Activated naive CD8-positive, alpha-beta T cell treated with anti-CD3 and anti-CD28 coated beads for 36 hours (primary cell): ENCODE results near the gene MAP1B. TPM values are rescaled to one million over a fixed set of nuclear protein-coding genes. Genes with fewer than 3 reads are reported as not detected.
A peak's percentile ranks its signal among the peaks of the same experiment; 100 is the strongest.

Source experiments
- DNase-seq: peaks from one replicate; pipeline ENCODE4 v3.0.0; 2021
- H3K27ac Mint-ChIP-seq: one replicate; pipeline ENCODE4 v1.8.0; 2022; ENCODE audit warnings: mild to moderate bottlenecking, moderate library complexity, mixed read lengths
- H3K27me3 Mint-ChIP-seq: one replicate; pipeline ENCODE4 v1.8.0; 2022; ENCODE audit warnings: mild to moderate bottlenecking, mixed read lengths
- H3K36me3 Mint-ChIP-seq: one replicate; pipeline ENCODE4 v1.8.0; 2021; ENCODE audit warnings: mild to moderate bottlenecking, mixed read lengths
- H3K4me1 Mint-ChIP-seq: one replicate; pipeline ENCODE4 v1.8.0; 2021; ENCODE audit warnings: mixed read lengths
- H3K4me3 Mint-ChIP-seq: one replicate; pipeline ENCODE4 v1.8.0; 2022; ENCODE audit warnings: mild to moderate bottlenecking, moderate library complexity, mixed read lengths
- H3K9me3 Mint-ChIP-seq: one replicate; pipeline ENCODE4 v1.8.0; 2022; ENCODE audit warnings: mixed read lengths
- total RNA-seq, 2 experiments: library from RNA; stranded (reverse); gene quantifications; one replicate each; pipeline ENCODE4 v1.2.3, GENCODE V29; 2021

The MAP1B gene
- total RNA-seq, 2 experiments from 2014 or later = 0.10 to 0.27 TPM

DNA sequence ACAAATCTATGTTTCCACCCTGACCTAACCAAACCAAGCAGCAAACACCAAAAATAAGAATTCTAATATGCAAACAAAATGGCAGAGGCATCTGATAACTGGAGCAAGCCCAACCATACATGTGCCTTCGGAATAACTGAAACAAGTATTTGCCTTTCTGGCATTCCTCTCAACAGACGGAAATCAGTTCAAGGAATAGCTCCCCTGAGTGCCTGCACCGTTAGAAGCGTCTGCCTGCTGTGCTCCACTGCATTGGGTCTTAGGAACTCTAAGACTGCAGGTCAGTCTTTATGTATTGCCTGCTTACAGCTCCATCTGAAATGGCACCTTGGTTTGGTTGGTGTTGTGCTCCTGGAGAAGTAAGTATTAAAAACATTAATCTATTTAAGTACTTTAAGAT, 114.3 kb downstream of the MAP1B start:
- H3K36me3 Mint-ChIP-seq = peaks cover 38% of the 10 kb centered on the region
- H3K4me1 Mint-ChIP-seq = no peaks in the 10 kb centered on the region
- no peaks in the 10 kb centered on the region for H3K9me3 Mint-ChIP-seq
- no peak for DNase-seq
- no peaks in the 10 kb centered on the region for H3K27me3 Mint-ChIP-seq
- H3K27ac Mint-ChIP-seq = no peak overlapping the region
- no peak overlapping the region for H3K4me3 Mint-ChIP-seq

DNA sequence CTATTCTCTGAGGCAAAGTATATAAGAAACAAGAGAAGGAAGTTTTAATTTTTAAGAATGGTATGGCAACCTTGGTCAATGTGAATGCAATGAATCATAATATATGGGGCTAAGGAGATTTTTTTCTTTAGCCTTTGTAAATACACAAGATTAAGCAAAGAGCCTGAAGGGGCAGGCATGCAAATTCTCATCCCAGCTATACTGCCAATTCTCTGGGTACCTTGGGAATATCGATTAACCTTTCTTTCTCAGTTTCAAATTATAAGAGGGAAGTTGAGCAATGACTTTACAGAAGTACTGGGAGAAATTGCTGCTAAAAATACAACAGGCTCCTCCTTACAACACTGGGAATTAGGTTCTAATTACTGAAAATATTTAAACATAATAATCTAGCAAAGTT, 115.2 kb downstream of the MAP1B start:
- H3K27ac Mint-ChIP-seq = no peak overlapping the region
- no peaks in the 10 kb centered on the region for H3K27me3 Mint-ChIP-seq
- peaks cover 37% of the 10 kb centered on the region for H3K36me3 Mint-ChIP-seq
- no peaks in the 10 kb centered on the region for H3K9me3 Mint-ChIP-seq
- DNase-seq = no peak
- H3K4me3 Mint-ChIP-seq = no peak overlapping the region
- H3K4me1 Mint-ChIP-seq = no peaks in the 10 kb centered on the region

DNA sequence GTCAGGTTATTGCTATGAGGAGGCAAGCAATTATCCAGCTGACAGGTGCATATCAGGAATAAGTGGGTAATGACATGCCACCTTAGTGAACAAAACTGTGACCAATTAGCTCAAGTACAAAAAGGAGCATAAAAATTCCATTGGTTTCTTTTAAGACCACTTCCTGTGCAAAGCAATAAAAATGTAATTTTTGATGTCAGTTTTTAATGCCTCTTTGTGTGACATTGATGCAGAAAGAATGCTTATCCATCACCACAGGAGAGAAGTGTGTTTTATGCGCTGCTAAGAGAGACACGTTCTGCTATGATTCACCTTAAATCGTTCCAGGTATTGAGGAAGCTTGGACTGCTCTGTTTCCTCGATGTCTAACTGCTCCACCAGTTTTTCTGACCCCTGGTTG, 116.1 kb downstream of the MAP1B start:
- no peaks in the 10 kb centered on the region for H3K27me3 Mint-ChIP-seq
- DNase-seq = no peak

DNA sequence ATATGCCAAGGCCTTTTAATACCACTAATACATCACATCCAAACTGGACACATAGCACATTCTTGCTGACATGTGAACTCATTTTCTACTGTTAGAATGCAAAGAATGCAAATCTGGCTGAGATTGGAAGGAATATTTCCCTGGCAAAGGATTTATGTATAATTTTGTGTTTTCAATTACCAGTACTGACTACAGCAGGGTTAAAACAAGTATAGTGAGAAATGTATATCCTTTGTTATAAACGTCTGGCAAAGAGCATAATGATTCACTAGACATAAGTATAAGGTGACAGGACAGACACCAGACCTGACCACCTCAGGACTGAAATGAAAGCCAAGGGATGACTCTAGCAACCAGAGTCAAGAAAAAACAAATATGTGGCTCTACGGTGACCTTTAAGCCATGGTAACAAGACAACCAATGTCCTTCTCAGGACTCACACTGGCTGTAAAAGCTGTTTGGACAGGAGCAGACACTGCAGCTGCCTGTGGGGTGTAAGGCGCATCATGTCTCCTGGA, 117.7 kb downstream of the MAP1B start:
- no peak for DNase-seq
- H3K4me3 Mint-ChIP-seq = no peak overlapping the region
- peaks cover 21% of the 10 kb centered on the region for H3K36me3 Mint-ChIP-seq
- H3K4me1 Mint-ChIP-seq = no peaks in the 10 kb centered on the region
- H3K9me3 Mint-ChIP-seq = no peaks in the 10 kb centered on the region
- H3K27me3 Mint-ChIP-seq = no peaks in the 10 kb centered on the region
- no peak overlapping the region for H3K27ac Mint-ChIP-seq

More for the DNA sequence above, 116.1 kb downstream of the MAP1B start:
- no peaks in the 10 kb centered on the region for H3K9me3 Mint-ChIP-seq
- H3K36me3 Mint-ChIP-seq = peaks cover 32% of the 10 kb centered on the region
- H3K27ac Mint-ChIP-seq = no peak overlapping the region
- H3K4me1 Mint-ChIP-seq = no peaks in the 10 kb centered on the region
- no peak overlapping the region for H3K4me3 Mint-ChIP-seq

DNA sequence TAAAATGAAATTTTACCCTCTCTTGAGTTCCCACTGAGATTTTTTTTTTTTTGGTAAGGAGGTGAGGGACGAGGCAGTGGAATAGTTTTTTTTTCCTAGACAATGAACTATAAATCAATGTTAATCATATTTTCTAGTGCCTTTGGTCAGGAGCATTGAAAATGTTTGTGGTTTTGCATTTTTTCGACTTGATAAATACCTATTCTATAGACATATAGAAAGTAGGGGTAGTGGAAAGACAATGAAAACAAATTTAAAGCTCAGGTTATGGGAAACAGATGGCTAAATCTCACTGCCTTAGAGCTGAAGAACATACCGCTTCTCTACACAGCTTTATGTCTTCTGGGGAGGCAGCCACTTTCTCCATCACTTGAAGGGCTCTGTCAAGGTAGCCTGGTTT, 118.5 kb downstream of the MAP1B start:
- Mint-ChIP-seq H3K4me3 (no peak overlapping the region), H3K27ac (no peak overlapping the region), H3K9me3 (no peaks in the 10 kb centered on the region), H3K27me3 (no peaks in the 10 kb centered on the region), H3K36me3 (peaks cover 28% of the 10 kb centered on the region), H3K4me1 (peaks cover 6% of the 10 kb centered on the region)
- no peak for DNase-seq

DNA sequence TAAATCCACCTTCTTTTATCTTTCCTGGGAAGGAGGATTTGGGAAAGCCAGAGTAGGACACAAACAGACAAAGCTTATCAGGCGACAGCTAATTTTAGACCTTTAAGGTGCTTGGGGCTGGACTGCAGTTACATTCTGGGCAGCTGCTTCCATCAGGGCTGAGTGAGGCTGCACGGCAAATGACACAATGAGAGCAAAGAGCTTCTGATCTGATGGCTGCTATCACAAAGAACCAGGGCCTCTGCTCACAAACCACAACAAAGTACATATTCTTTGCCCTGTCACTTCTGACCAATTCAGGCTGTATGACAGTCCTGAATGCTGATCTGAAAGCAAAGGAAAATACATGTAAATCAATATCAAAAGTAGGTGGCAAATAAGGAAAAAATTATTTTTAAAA, 119.7 kb downstream of the MAP1B start:
- no peak overlapping the region for H3K4me3 Mint-ChIP-seq
- peaks cover 6% of the 10 kb centered on the region for H3K4me1 Mint-ChIP-seq
- no peak for DNase-seq
- H3K27me3 Mint-ChIP-seq = no peaks in the 10 kb centered on the region
- H3K27ac Mint-ChIP-seq = no peak overlapping the region
- H3K36me3 Mint-ChIP-seq = peaks cover 35% of the 10 kb centered on the region
- no peaks in the 10 kb centered on the region for H3K9me3 Mint-ChIP-seq

DNA sequence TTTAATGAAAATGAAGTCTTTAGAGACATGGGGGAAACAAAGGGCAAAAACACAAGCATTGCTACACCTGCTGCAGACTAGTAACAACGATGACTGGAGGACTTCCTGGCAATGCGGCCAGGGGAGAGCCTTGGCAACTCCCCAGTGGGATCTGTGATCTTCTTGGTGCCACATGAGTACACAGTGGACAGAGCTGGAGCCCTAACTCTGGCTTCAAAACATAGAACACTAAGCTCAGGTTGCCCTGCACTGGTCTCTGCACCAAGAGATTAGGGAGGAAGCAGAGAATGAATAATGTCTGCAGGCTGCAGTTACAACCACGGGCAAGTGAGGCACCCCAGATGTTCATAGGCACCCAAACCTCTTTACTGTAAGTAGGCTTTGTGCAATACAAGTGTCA, 121.7 kb downstream of the MAP1B start:
- H3K4me1 Mint-ChIP-seq = peaks cover 21% of the 10 kb centered on the region

DNA sequence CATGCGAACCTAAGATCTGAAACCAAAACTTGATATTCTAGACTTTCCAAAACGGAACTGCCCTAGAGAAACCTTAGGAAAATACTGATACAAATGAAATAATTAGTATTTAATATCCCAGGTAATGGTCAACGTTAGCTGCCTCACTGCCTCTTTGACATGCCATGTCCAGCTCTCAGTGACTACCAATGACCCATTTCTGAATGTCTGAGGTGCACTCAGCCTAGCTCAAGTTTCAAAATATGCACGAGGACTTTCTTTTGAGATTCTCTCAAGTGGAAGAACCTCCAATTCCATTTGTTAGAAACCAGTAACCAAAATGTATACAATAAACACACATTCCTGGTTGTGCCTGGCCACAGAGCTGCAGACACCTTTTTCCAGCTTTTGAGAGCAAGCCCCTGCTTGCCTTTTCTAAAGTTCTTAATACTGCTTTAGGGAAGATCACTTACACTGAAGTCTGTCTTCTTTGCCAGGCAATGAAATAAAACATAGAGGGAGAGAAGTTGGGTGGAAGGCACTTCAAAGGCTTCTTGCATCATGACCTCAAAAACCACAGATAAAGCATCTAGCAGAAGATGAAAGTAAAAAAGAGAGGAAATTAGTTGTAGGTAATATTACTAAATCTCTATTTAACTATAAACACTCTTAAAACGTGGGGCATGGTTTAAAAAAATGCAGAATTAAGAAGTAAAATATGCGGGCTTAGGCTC, 124.9 kb downstream of the MAP1B start:
- H3K4me3 Mint-ChIP-seq = no peak overlapping the region
- peaks cover 46% of the 10 kb centered on the region for H3K4me1 Mint-ChIP-seq
- no peak for DNase-seq
- no peaks in the 10 kb centered on the region for H3K9me3 Mint-ChIP-seq
- H3K36me3 Mint-ChIP-seq = peaks cover 52% of the 10 kb centered on the region
- no peaks in the 10 kb centered on the region for H3K27me3 Mint-ChIP-seq
- H3K27ac Mint-ChIP-seq = peak overlapping the region; percentile 42

More for the DNA sequence above, 121.7 kb downstream of the MAP1B start:
- H3K9me3 Mint-ChIP-seq = no peaks in the 10 kb centered on the region
- H3K27me3 Mint-ChIP-seq = no peaks in the 10 kb centered on the region
- H3K36me3 Mint-ChIP-seq = peaks cover 42% of the 10 kb centered on the region
- DNase-seq = no peak
- no peak overlapping the region for H3K4me3 Mint-ChIP-seq
- no peak overlapping the region for H3K27ac Mint-ChIP-seq

DNA sequence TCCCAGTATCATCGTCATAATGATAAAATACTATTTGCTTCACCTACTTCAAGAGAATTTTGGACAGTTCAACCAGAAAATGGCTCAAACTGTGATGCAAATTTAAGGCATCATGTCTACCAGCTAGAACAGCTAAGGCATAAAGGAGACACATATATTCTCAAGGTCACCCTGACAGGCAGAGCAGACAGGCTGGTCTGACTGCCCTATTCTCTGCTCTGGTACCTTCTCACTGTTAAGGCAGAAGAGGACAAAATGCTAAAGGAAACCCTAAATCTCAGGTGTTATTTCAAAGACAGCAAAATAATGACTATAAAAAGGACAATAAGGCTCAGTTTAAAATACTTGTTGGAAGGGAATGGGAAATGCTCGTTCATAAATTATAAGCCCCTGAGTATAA, 125.6 kb downstream of the MAP1B start:
- no peaks in the 10 kb centered on the region for H3K27me3 Mint-ChIP-seq
- H3K4me3 Mint-ChIP-seq = no peak overlapping the region
- H3K9me3 Mint-ChIP-seq = no peaks in the 10 kb centered on the region
- peak overlapping the region; percentile 42 for H3K27ac Mint-ChIP-seq
- DNase-seq = no peak
- H3K4me1 Mint-ChIP-seq = peaks cover 47% of the 10 kb centered on the region
- H3K36me3 Mint-ChIP-seq = peaks cover 54% of the 10 kb centered on the region

DNA sequence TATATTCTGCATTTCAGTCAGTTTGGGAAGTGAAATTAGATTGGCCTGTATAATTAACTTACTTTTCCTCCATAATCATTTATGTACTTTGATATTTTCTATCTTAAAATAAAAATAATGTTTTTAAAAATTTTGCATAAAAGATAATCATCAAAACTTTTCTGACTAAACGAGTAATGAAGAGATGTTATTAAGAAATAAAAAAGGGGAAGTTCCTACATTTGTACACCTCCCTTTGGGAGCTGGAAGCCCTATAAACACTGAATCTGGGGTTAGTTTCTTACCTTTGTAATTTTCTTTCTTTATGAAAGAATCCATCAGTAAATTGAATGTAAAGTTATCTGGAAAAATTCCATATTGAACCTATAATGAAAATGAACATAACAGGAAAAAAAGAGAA, 126.6 kb downstream of the MAP1B start:
- Mint-ChIP-seq H3K4me3 (no peak overlapping the region), H3K9me3 (no peaks in the 10 kb centered on the region)

DNA sequence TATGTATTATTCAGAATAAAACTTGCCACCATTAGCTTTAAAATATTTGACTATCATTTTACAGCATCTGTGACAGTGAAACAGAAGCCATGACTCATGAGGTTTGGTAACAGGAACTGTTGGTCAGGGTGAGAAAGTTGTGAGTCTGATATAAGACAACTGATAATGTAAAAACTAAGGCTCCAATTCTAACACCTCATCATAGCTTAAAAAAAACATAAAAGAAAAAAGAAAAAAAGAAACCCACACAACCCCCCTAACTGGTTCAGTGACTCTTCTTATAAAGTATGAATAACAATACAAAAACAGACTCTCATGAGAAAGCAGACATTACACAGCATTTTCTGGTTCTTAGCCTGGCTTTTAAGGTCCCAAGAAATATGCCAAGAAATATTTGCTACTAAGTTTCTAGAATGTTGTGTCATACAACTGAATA, 127.0 kb downstream of the MAP1B start:
- H3K36me3 Mint-ChIP-seq = peaks cover 64% of the 10 kb centered on the region
- DNase-seq = no peak
- no peak overlapping the region for H3K4me3 Mint-ChIP-seq
- H3K27me3 Mint-ChIP-seq = no peaks in the 10 kb centered on the region
- peak overlapping the region; percentile 20 for H3K27ac Mint-ChIP-seq
- no peaks in the 10 kb centered on the region for H3K9me3 Mint-ChIP-seq
- peaks cover 47% of the 10 kb centered on the region for H3K4me1 Mint-ChIP-seq

More for the DNA sequence above, 126.6 kb downstream of the MAP1B start:
- Mint-ChIP-seq H3K27ac (peak overlapping the region; percentile 20), H3K4me1 (peaks cover 47% of the 10 kb centered on the region), H3K36me3 (peaks cover 63% of the 10 kb centered on the region), H3K27me3 (no peaks in the 10 kb centered on the region)
- no peak for DNase-seq

DNA sequence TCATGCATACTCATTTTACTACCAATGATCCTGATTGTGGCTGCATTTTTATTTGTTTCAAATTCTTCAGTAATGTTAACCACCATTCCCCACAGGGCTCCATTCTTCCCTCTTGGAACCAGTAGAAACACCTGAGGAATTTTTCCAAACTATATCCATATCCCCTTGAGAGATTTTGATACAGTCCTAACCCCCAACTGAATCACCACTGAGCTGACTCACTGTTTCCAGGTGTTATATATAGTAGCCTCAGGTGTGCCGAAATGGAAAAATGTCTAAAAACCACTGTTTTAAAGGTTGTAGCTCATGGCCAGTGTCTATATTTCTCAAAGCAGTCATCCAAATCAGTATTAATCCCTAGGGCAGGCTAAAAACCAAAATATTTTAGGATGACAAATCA, 127.6 kb downstream of the MAP1B start:
- DNase-seq = no peak
- Mint-ChIP-seq H3K36me3 (peaks cover 65% of the 10 kb centered on the region), H3K9me3 (no peaks in the 10 kb centered on the region), H3K4me1 (peaks cover 47% of the 10 kb centered on the region), H3K4me3 (no peak overlapping the region), H3K27ac (peak overlapping the region; percentile 20), H3K27me3 (no peaks in the 10 kb centered on the region)

DNA sequence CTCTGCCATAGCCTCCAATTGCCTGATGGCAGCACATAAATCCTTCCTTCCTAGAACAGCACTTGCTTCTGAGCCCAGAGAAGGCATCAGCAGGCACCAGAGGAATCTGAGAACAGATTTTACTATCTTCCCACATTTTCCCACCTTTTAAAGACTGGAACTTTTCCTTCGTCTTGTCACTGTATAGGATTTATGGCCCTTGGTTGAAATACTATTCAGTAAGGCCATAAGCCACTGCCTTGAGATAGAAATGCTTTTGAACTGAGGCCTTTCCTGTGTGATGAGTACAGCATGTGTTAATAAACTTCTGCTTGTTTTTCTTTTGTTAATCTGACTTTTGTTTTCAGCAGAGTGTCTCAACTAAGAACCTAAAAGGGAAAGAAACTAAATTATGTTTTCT, 128.4 kb downstream of the MAP1B start:
- no peaks in the 10 kb centered on the region for H3K9me3 Mint-ChIP-seq
- H3K4me3 Mint-ChIP-seq = no peak overlapping the region
- peaks cover 43% of the 10 kb centered on the region for H3K4me1 Mint-ChIP-seq
- H3K27me3 Mint-ChIP-seq = no peaks in the 10 kb centered on the region
- H3K27ac Mint-ChIP-seq = no peak overlapping the region
- peaks cover 58% of the 10 kb centered on the region for H3K36me3 Mint-ChIP-seq
- no peak for DNase-seq

DNA sequence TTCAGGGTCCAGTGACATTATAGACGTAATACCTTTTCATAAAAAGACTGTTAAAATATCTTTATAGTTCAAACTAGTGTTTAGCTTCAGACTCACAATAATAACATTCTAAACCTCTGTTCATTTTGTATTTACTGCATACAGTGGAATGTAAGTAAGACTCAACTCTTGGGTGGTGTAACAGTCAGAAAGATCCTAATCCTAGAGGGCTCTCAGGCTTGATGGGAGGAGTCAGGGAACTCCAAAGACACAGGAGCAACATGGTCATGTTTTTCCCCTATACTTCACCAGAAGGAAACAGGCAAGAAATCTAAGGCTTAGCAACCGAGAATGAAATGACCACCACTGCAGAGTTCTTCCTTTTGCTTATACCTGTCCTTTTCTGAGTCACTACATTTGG, 130.1 kb downstream of the MAP1B start:
- H3K4me3 Mint-ChIP-seq = no peak overlapping the region
- no peaks in the 10 kb centered on the region for H3K9me3 Mint-ChIP-seq
- H3K36me3 Mint-ChIP-seq = peaks cover 58% of the 10 kb centered on the region
- no peak overlapping the region for H3K27ac Mint-ChIP-seq
- DNase-seq = no peak
- H3K27me3 Mint-ChIP-seq = no peaks in the 10 kb centered on the region
- peaks cover 38% of the 10 kb centered on the region for H3K4me1 Mint-ChIP-seq

DNA sequence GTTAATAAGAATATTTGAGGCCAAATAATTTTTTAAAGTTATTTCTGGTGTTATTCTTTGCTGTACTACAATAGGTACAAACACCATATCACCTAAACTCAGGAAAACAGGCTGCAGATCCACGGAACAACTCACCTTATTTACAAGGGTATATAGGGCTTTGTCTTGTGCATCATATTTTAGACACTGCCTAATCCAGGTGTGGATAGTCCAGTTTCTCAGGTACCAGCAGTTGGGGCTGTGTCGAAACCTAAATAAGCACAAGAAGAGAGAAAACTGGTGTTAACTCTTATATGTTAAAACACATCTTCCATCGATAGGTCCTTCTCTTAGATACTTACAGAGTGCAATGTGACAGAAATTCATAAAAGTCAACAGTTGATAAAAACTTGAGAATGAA, 130.6 kb downstream of the MAP1B start:
- H3K36me3 Mint-ChIP-seq = peaks cover 54% of the 10 kb centered on the region
- H3K9me3 Mint-ChIP-seq = no peaks in the 10 kb centered on the region

More for the DNA sequence above, 130.6 kb downstream of the MAP1B start:
- no peak for DNase-seq
- Mint-ChIP-seq H3K27me3 (no peaks in the 10 kb centered on the region), H3K4me1 (peaks cover 33% of the 10 kb centered on the region), H3K27ac (no peak overlapping the region), H3K4me3 (no peak overlapping the region)
